Body of pancreas (tissue), 4 donors: ENCODE data around the gene CCR7.

ENCODE experiments used
- POLR2A ChIP-seq, 3 donors: fragments of 450-650 bp; IDR thresholded peaks; one replicate each; pipeline ENCODE4 v1.6.1; 2016; ENCODE audit warnings: antibody characterized with exemption in 3 of 3, mild to moderate bottlenecking in 2 of 3
- TF ChIP-seq, protein P1 (sequence below), 7 experiments: fragments of 450-650 bp in 4 of 7; fragments of 200-600 bp in 3 of 7; sonication (generic) in 3 of 7; IDR thresholded peaks; one replicate each; pipeline ENCODE4 v1.5.1; 2016 to 2019; ENCODE audit warnings: antibody characterized with exemption in 7 of 7

DNA sequence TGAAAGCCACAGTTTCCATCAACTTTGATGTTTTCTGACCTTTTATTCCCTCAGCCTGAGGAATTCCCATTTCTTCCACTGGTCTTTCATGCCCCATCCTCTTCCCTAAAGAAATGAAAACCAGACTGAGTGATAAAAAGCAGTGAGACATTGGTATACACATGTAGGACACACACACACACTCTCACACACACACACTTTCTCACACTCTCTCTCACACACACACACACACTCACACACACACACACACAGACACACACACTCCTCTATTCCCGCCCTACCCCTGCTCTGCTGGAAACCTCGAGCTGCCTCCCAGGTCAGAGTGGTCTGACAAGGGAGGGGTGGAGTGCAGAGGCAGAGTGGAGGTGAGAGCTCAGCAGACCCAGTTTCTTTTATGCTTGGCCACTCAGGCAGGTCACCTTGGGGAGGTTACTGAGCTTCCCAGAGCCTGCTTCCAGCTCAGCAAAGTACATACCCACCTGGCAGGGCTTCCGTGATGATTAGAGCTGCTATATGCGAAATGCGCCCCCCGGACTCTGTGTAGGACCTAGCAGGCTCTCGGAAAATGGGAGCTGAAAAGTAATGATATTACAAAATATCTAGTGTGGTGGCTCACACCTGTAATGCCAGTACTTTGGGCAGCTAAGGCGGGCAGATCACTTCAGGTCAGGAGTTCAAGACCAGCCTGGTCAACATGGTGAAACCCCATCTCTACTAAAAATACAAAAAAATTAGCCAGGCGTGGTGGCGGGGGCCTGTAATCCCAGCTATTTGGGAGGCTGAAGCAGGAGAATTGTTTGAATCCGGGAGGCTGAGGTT lies 30.7 kb downstream of the CCR7 start:
- TF ChIP-seq, protein P1, sequence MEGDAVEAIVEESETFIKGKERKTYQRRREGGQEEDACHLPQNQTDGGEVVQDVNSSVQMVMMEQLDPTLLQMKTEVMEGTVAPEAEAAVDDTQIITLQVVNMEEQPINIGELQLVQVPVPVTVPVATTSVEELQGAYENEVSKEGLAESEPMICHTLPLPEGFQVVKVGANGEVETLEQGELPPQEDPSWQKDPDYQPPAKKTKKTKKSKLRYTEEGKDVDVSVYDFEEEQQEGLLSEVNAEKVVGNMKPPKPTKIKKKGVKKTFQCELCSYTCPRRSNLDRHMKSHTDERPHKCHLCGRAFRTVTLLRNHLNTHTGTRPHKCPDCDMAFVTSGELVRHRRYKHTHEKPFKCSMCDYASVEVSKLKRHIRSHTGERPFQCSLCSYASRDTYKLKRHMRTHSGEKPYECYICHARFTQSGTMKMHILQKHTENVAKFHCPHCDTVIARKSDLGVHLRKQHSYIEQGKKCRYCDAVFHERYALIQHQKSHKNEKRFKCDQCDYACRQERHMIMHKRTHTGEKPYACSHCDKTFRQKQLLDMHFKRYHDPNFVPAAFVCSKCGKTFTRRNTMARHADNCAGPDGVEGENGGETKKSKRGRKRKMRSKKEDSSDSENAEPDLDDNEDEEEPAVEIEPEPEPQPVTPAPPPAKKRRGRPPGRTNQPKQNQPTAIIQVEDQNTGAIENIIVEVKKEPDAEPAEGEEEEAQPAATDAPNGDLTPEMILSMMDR (IDR thresholded peaks at IDR 0.05): no peak
- no peak for TF ChIP-seq POLR2A (IDR thresholded peaks at IDR 0.05)
